ENCODE results near the gene IL23R.

DNA sequence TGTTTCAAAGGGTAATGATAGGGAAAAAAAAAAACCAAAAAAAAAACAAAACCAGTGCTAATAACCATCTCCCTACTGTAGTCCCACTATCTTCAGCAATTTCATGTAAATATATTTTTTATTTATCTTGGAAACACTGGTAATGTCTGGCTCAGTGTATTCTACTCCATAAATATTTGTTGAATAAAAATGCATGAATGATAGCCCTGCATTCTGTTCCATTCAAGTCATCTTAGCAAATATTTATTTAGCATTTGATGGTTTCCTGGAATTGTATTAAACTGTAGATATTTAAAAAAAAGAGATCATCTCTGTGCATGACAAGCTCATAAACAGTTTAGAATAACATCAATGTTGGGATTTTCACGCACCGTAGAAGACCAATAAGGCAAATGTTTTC is 24.2 kb downstream of the IL23R start:
- TF ChIP-seq, protein P1, sequence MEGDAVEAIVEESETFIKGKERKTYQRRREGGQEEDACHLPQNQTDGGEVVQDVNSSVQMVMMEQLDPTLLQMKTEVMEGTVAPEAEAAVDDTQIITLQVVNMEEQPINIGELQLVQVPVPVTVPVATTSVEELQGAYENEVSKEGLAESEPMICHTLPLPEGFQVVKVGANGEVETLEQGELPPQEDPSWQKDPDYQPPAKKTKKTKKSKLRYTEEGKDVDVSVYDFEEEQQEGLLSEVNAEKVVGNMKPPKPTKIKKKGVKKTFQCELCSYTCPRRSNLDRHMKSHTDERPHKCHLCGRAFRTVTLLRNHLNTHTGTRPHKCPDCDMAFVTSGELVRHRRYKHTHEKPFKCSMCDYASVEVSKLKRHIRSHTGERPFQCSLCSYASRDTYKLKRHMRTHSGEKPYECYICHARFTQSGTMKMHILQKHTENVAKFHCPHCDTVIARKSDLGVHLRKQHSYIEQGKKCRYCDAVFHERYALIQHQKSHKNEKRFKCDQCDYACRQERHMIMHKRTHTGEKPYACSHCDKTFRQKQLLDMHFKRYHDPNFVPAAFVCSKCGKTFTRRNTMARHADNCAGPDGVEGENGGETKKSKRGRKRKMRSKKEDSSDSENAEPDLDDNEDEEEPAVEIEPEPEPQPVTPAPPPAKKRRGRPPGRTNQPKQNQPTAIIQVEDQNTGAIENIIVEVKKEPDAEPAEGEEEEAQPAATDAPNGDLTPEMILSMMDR (IDR thresholded peaks at IDR 0.05 in 4 of 5, conservative IDR thresholded peaks at IDR 0.05 in 1 of 5), result no peak
- TF ChIP-seq POLR2A (IDR thresholded peaks at IDR 0.05), result no peak

Data from gastrocnemius medialis (tissue), 4 donors.